HG03139 (cell line): ENCODE data around the gene KRT32.

Experiments
- ATAC-seq: cut with Tn5 transposase; IDR thresholded peaks from one replicate; pipeline ENCODE4 v1.9.1; 2021; ENCODE audit not compliant: unreplicated experiment

KRT32 gene

GRCh38 chr17:41494524-41494923, 27.3 kb upstream of the KRT32 start:
- no peak for ATAC-seq

- ATAC-seq, result no peak
Measured at GRCh38 chr17:41492771-41493170, 25.6 kb upstream of the KRT32 start.

DNA sequence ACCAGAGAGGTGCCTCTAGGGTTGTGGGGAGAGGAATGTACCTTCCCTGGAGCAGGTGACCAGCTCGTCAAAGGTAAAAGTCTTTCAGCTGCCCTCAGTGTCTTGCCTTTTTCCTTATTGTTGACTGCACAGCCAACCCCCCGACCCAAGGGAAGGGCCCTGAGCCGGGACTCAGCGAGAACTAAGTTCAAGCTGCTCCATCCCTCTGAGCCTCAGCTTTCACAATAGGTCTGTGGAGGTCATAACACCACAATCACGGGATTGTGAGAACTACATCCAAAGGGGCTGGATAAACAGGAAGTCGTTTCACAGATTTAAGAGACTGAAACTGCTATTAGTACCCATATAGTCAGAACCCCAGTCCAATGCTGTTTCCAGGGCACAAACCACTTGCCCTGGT, 25.2 kb upstream of the KRT32 start:
- no peak for ATAC-seq

DNA sequence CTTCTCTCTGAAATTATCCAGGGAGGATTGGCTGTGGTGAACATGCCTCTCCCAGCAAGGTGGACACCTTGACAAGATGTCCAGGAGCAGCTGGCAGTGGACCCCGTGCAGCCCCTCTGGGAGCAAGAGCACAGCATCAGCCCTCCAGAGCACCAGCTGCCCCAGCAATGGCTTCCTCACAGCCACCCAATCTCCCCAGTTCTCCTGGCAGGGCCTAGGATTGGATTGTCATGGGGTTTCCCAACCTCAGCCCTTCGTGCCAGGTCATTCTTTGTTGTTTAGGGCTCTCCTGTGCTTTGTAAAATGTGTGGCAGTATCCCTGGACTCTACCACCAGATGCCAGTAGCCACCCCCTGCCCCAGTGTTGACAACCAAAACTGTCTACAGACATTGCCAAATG, 24.3 kb upstream of the KRT32 start:
- ATAC-seq, result no peak

DNA sequence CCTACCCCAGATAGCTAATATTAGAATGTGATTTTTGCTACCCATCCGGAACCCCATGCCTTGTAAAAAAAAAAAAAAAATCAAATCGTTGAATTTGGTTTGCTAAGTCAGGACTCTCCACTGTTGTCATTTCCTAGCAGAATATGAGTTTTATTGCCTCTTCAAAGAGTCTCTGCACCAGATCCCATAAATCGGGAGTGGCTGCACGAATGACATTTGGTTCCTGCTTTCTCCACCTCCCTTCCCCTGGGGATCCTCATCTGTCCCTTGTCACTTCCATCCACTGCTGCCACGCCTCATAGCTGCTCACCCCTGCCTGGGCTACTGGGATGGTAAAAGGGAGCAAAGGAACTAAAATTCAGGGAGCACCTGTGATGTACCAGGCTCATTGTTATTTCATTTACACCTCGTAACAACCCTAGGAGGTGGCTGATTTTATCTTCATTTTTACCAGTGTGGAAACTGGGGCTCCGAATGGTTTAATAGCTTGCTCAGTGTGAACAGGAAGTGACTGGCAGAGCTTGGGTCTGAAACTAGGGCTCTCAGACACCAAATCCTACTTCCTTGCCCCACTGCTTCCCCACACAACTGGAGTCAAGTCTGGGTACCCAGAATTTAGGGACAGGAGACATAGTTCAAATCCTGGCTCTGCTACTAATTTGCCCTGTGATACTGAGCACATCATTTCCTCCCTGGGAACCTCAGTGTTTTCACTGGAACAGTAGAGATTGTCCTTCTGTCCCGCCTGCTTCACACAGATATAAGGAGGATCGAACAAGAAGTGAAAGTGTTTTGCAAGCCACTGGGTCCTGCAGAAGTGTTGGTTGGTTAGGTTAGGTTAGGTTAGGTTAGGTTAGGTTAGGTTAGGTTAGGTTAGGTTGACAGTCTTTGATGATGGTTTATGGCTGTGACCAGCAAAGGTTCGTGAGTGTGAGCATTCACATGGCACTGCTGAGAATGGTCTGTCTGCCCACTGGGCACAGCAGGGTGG, 23.1 kb upstream of the KRT32 start:
- ATAC-seq, result no peak

- ATAC-seq, result no peak
Measured at GRCh38 chr17:41489531-41489930, 22.3 kb upstream of the KRT32 start, which contains the start of gene KRT36. TSS of gene KRT36 (minus strand) at chr17:41489910. CDS start at chr17:41489864, 46 bp downstream.

- no peak for ATAC-seq
Measured at GRCh38 chr17:41486809-41487530, 19.8 kb upstream of the KRT32 start.

GRCh38 chr17:41486316-41486715, 19.1 kb upstream of the KRT32 start:
- ATAC-seq, result no peak

GRCh38 chr17:41484920-41485904, 18.0 kb upstream of the KRT32 start:
- ATAC-seq, result no peak

DNA sequence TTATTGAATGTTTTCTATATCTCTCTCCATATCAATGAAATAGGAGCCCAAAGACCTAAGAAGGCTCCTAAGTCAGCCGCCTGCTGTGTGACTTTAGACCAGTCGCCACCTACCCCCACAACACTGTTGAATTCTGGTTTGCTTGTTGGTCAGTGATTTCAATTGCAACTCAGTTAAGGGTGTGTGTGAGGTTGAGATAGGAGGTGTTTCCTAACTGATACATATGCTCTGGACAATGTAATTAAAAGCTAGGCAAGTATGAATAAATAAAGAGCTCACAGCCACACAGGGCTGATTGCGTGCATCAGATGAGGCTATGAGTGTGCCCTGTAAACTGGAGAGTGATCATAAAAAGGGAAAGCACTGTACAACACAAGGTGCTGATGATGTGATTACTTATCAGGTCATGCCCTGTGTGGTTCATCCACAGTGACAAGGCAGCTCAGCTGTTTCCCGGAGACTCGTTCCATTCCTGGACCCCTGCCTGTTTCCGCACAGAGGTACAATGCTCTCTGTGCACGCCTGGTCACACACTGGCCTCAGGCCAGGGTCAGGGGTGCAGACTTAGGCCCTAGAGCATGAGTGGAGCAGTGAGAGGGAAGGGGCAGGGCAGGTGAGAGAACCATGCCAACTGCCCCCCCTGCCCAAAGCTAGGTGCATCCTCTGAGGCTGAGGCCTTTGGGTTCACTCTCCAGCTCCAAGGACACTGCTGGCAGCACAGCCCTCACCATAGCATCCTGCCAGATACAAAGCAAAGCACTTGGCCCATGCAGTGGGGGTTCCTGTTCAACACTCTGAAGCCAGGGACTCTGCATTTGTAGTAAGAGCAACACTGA, 17.0 kb upstream of the KRT32 start:
- ATAC-seq, result no peak

DNA sequence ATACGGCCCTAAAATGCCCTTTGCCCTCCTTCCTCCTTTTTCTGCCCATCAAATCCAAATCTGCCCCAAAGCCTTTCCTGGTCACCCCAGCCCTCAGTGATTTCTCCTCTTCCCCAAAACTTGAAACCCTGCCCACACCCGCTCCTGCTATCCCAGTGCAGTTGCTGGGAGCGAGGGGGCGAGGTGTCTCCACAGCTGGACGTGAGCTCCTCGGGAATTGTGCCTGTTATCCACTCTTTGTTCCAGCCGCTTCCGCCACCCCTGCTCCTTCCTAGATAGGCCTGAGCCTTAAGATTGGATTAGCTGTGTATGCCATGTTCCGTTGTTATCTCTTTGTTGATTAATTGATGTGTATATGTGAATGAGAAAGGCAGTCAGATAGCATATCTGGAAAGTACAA, 16.3 kb upstream of the KRT32 start:
- ATAC-seq, result no peak

GRCh38 chr17:41481036-41481435, 13.8 kb upstream of the KRT32 start, which contains the start of gene KRT35:
TSS of gene KRT35 (minus strand) at chr17:41481151. CDS start at chr17:41481097, 54 bp downstream.
- no peak for ATAC-seq

DNA sequence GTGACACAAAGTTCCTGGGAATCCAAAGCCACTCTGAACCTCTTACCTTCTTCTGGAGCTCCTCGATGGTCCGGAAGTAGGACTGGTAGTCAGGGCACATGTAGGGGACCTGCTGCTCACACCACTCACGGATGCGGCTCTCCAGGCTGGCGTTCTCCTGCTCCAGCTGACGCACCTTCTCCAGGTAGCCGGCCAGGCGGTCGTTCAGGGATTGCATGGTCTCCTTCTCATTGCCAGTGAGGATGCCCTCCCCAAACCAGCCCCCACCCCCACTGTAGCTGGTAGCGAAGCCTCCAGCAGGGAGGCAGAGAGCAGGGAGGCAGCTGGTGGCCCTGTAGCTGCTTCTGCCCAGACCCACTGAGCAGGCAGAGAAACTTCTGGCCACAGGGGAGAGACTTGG, 13.4 kb upstream of the KRT32 start:
- ATAC-seq, result no peak

- ATAC-seq, result no peak
Measured at GRCh38 chr17:41480136-41480535, 12.9 kb upstream of the KRT32 start.

- ATAC-seq, result no peak
Measured at GRCh38 chr17:41478237-41478636, 11.1 kb upstream of the KRT32 start.

DNA sequence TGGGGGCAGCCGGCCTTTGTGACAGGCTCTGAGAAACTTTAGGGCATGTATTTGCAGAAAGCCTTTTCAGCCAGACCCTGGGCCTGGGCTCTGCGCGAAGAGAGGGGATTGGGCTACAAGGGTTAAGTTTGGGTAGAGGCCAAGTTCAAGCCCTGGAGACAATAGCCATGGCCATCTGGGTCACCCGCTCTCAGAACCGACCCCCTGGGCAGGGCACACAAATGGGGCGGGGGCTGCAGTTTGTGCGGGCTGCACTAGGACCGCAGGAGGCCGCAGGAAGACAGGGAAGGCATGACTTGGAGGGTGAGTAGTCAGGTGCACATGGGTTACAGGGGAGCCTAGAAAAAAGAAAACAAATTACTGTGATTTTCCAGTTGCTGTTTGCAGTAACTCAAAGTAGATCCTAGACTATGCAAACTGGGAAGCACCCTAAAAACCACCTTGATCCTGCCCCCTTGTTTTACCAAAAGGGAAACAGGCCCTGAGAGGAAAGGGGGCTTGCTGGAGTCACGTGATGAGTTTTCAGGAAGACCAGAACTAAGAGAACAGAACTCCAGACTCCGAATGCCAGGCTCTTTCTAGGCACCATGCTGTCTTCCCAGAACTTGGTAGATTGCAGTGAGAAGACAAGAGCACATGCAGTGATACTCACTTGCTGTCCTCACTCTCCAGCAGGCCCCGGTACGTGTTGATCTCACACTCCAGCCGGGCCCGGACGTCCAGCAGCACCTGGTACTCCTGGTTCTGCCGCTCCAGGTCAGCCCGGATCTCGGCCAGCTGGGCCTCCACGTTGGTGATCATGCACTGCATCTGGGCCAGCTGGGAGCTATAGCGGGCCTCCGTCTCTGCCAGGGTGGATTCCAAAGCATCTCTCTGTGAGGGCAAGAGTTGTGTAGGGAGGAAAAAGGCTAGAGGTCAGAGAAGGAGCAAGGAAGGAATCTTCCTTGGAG, 10.0 kb upstream of the KRT32 start:
- no peak for ATAC-seq

GRCh38 chr17:41475421-41475820, 8.2 kb upstream of the KRT32 start:
- no peak for ATAC-seq

DNA sequence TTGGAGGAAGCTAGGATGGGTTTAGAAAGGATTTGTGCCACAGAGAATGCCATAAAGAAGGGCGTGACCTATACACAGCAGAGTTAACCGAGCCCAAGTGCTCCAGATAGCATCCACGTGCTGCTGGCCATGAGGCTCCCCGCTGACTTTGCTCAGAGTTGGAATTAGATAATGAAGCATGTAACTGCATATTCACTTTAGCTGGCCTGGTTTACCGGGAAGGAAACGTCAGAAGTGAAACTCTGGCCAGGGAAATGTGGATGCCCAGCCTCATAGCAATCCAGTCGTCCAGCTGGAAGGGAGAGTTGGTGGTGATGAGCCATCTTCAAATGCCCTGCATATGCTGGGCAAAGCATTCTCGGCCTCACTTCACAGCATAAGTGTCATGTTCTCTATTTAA, 7.7 kb upstream of the KRT32 start:
- no peak for ATAC-seq

DNA sequence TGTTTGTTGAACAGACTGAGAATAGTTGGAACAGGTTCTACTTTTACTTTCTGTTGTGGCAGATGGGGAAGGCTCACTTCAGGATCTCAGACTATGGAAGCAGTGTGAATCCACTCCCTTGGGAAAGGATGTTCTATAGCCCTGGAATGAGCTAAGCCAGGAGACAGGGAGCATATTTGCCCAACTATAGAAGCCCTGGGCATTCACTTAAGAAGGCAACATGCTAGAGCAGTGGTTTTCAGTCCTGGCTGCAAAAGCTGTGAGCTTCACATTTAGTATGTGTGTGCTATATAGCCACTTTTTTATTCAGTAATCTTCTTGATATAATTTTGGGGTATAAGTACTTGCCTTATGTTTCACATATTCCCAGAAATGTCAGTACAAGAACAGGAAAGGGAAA, 1.2 kb upstream of the KRT32 start:
- ATAC-seq, result no peak
